ENCODE measurements around the gene JUP.

DNA sequence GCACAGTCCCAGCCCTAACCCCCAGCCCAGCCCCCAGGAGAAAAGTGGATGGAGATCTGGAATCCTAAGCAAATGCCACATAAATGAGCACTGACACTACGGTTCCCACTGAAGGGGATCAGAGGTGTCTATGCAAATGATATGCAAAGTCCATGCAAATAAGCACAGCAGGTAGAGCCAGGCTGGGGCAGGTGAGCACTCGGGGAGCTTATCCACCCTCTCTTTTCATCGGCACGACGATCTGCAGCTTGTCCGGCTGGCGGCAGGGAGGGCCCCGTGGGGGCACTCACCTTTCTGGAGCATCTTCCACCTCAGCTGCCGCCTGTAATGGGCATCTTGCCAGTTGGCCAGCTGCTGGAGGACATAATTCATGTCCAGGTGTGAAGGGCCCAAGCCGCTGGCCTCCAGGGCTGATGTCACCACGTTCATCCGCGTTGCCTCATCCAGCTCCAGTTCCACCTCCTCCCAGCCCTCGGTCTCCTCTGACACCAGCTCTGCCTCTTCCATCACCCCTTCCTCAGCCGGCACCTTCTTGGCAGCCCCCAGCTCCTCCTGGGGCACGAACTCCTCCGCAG is 61.9 kb downstream of the JUP start:
- TF ChIP-seq, protein P1, sequence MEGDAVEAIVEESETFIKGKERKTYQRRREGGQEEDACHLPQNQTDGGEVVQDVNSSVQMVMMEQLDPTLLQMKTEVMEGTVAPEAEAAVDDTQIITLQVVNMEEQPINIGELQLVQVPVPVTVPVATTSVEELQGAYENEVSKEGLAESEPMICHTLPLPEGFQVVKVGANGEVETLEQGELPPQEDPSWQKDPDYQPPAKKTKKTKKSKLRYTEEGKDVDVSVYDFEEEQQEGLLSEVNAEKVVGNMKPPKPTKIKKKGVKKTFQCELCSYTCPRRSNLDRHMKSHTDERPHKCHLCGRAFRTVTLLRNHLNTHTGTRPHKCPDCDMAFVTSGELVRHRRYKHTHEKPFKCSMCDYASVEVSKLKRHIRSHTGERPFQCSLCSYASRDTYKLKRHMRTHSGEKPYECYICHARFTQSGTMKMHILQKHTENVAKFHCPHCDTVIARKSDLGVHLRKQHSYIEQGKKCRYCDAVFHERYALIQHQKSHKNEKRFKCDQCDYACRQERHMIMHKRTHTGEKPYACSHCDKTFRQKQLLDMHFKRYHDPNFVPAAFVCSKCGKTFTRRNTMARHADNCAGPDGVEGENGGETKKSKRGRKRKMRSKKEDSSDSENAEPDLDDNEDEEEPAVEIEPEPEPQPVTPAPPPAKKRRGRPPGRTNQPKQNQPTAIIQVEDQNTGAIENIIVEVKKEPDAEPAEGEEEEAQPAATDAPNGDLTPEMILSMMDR (IDR thresholded peaks at IDR 0.05 in 2 of 3, conservative IDR thresholded peaks at IDR 0.05 in 1 of 3; ENCODE audit: control insufficient read depth in 2 of 3, extremely low read depth in 1 of 3, insufficient read depth in 1 of 3, low read depth in 3 of 3, low read length in 3 of 3) = no peak
- TF ChIP-seq ZNF274 (IDR thresholded peaks at IDR 0.05; ENCODE audit: insufficient read depth, insufficient read length) (no peak), BMI1 (IDR thresholded peaks at IDR 0.05; ENCODE audit: borderline replicate concordance) (no peak)

Measured in GM12878 (cell line).